NCI-H345 (cell line): ENCODE measurements around the gene MRGPRD.
"Not testable (repeated sequence)": the region's sequence is repeated elsewhere in the genome, so short reads cannot be mapped to it uniquely, and the experiment has no call there.

ENCODE experiments used
- DNase-seq: peaks from one replicate; lab custom pipeline; 2025; lab: John Stamatoyannopoulos, UW

Gene MRGPRD

DNA sequence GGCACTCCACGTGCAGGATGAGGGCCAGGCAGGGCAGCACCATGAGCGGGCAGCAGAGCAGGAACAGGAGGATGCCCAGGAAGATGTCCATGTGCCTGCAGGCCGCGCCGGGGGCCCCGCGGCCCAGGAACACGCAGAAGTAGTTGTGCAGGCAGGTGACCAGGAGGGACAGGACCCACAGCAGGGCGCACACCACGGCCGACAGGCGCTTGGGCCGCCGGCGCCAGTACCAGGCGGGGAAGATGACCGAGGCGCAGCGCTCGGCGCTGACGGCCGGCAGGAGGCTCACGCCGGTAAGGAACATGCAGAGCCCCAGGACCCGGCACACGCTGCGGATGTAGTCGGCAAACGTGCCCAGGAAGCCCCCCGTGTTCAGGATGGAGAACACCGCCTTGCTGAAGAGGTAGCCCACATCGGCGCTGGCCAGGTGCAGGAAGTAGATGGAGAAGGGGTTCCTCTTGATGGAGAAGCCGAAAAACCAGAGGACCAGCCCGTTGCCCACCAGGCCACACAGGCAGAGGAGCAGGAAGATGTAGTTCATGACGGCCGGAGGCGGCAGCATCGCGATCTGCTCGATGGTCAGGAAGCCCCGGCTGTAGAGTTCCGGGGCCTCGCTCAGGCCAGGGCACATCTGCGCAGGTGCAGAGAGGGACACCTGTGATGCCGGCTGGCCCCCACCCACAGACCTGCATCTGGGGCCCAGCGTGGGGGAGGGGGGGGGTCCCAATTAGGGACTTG, 25.0 kb upstream of the MRGPRD start:
- DNase-seq, result no peak

DNA sequence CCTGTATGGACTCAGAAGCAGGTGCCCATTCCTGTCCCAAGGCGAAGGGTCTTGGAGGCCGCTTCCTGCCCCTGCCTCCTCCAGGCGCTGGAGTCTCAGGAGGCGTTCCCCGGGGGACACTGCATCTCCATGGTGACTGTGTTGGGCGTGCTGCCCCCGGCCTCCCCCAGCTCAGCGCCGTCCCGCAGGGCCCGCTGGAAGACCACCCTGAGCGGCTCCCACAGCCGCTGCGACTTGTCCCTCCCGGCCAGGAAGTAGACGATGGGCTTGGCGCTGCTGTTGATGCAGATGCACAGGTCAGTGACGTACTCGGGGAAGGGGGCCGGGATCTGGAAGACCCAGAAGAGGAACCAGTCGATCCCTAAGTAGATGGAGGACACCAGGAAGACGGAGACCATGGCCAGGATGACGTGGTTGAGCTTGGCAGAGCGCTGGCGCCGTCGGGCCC, 24.4 kb upstream of the MRGPRD start:
- no peak for DNase-seq

DNA sequence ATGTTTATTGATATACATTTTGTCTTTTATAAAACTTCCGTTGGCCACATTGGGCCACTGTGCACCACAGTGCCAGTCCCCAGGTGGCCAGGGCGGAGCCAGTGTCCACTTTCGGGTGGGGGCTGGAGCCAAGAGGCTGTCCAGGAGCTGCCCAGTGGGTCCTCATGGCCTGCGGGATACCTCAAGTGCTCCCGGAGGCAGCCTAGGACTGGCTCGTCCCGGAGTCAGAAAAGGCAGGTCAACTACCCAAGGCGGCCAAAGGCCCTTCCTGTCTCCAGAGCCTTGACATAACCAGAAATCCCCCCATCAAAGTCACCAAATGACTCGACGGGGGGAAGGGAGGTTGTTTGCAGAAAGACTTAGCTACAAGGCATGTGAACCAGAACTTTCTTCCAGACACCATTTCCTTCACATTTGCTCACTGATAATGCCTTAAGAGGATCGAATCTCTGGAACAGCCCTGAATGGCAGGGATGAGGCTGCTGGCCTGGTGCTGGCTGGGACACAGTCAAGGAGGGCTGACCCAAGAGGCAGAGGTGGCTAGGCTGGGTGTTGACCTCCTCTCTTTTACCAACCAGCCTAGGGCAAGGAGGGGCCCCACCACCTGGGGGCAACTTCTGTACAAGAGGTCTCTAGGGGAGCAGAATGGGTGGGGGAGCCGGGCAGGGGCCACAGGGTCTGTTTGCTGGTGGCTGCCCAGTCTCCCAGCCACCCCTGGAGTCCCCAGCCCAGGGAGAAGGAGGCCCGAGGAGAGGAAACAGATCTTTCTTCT, 23.8 kb upstream of the MRGPRD start:
- no peak for DNase-seq

DNA sequence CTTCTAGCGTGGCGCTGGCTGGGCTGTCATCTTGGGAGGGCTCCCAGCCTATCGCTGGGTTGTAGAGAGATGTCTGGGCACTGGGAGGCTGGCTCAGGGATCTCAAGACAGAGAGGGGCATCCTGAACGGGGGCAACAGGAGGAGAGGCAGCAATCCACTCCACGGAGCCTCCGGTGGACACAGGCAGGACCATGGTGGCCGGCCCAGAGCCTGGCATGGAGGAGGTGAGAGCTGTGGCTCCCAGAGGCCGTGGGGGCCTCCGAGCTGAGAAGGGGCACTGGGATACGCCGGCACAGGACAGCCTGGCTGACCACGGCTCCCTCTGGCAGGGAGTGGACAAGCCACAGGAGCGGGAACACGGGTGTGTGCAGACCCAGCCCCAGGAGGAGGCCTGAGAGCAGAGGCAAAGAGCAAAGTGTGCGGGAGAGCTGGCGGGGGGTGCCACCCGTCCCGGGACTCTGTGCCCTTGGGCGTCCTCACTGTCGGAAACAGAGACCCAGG, 23.1 kb upstream of the MRGPRD start:
- no peak for DNase-seq

DNA sequence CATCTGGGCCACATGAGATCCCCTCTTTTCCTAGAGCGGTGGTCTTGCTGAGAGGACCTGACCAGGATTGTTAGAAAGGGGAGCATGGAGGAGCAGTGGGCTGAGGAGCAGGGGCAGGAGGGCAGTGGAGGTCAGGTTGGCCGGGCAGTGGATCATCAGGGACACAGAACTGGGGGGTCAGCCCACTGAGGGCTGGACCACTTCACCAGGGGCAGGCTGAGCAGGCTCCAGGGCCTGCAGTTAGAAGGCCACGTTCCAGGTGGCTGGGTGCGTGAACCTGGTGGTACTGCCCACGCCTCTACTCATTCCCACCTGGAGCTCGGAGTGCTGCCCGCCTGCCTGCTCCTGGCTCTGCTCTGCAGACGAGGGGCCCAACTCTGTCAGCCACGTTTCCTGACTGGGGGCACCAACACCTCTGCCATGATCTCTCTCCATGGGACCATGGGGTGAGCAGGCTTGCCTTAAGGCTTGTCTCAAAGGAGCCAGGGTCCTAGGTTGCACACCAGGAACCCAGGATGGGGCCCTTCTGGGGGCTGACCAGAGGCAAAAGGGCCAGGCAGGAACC, 22.6 kb upstream of the MRGPRD start:
- DNase-seq, result no peak

DNA sequence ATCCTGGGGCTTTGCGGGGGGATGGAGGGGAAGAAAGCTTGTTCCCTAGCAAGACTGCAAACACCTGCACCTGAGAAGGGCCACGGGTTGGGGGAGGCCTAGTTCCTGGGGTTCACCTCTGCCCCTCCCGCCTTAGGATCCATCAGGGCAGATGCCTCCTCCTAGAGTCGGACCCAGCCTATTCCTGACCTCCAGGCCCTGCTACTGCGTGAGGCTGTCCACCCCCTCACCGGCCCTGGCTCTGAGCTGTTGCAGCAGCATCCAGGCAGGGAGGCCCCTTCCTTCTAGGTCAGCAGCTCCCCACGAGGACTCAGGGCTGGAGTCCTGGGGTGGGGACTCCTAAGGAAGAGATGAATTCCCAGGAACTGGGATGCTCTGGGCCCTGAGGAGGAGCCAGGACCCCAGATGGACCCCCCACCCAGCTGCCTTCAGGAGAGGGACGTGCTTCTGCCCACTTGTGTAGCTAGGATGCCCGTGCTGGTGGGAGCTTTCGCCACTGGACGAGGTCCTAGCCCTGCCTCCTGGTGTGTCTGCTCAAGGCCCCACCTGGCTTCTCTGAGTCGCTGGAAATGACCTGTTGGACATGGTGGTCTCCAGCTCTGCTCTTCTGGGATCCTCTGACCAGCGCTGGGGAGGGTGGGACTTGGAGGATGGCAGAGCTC, 21.9 kb upstream of the MRGPRD start:
- DNase-seq, result no peak

DNA sequence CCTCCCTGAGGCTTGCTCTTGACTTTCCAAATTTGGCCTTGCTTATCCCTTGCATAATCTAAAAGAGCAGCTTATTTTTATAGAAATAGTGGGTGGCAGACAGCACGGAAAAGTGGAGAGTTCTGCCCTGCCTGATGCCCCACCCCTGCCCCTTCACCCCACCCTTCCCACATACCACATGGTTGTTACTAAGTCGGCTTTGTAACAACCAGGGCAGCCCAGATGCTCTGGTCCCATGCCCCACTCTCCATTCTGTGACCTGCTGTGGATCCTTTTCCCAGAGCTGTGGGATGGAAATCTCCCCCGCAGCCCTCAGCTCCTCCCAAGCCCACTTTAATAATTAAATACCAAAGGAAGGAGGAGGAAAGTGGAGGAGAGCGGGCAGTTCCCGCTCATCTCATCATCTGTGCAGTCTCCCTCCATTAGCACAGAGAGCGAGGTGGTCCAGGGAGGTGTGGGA, 21.4 kb upstream of the MRGPRD start:
- no peak for DNase-seq

DNA sequence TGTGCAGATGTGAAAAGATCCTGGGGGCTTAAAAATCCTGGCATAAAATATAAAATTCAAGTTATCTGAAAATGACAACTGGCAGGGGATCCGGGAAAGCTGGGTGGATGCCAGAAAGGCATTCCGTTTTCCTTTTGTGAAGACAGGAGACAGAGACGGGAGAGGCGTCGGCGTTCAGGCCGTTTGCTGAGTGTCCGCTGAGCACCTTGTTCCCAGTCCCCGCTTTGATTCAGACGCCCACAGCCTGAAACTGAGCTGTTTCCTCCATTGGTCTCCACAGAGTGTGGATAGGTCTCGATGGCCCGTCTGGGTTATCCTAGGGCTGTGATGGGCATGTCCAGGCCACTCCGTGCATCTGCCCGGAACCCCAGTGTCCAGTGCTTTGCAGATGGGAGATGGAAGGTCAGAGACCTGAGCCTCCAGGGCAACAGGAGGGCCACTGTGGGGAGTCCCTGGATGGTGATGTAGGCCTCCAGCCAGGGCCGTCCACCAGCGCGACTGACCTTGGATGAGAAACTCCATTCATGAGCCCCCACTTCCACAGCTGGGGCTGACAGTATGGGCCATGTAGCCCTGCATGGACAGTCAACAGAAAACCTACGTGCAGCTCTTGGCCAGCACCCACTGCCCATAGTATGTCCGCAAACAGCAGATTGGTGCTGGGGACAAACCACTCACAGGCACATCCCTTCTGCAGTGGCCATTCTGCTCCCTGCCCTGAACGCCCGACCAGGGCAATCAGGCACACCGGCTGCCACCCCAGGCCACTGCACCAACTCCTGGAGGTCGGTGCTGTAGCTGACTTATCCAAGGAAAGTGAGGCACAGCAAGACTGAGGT, 20.7 kb upstream of the MRGPRD start:
- DNase-seq, result no peak

DNA sequence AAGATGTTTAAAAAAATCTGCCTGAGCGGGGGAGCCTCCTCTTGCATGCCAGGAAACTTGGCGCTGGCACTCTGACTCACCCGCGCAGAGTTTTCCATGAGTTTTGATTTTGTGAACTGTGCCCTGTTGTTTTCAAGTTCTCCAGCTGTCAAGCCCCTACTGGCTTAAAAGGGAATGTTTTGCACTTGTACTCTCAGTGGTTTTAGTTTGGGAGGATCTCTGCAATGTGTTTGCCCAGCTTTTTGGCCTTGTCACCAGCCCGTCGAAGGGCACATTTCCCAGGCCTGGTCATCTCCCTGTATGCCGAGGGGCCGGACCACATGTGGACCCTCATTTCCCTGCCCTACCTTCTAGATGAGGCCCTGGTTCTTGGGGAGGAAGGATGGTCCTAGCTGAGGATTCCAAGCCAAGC, 20.1 kb upstream of the MRGPRD start:
- peak; percentile 10 for DNase-seq

DNA sequence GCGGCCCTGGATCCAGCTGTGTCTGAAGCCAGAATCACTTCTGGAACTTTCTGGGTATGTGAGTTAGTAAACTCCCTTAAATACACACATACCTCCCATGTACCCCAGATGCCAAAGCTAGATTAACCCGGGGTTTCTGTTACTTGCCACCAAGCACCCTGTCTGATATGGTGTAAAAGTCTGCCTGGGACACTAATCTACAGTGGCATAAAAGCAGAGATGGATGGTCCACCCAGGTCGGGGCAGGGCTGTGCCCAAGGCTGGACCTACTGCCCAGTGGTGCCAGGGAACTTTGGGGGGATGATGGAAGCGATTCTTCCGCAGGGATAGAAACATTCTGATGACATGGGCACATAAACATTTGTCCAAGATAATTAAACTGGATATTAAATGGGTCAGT, 19.6 kb upstream of the MRGPRD start:
- no peak for DNase-seq

DNA sequence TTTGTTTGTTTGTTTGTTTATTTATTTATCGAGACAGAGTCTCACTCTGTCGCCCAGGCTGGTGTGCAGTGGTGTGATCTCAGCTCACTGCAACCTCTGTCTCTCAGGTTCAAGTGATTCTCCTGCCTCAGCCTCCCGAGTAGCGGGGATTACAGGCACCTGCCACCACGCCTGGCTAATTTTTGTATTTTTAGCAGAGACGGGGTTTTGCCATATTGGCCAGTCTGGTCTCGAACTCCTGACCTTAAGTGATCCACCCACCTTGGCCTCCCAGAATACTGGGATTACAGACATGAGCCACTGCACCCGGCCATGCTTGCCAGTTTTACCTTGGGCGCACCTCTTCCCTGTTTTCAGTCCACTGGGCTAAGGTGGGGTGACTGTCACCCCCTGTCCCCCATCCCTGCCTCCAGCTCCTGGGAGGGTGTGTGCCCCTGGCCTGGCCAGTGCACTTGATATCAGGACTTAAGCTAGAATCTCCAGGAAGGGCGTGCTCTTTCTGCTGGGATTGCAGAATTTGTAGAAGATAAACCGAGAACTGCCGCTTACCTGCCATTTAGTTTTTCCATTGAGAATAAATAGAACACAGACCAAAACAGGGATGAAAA, 19.1 kb upstream of the MRGPRD start:
- not testable (repeated sequence) for DNase-seq

DNA sequence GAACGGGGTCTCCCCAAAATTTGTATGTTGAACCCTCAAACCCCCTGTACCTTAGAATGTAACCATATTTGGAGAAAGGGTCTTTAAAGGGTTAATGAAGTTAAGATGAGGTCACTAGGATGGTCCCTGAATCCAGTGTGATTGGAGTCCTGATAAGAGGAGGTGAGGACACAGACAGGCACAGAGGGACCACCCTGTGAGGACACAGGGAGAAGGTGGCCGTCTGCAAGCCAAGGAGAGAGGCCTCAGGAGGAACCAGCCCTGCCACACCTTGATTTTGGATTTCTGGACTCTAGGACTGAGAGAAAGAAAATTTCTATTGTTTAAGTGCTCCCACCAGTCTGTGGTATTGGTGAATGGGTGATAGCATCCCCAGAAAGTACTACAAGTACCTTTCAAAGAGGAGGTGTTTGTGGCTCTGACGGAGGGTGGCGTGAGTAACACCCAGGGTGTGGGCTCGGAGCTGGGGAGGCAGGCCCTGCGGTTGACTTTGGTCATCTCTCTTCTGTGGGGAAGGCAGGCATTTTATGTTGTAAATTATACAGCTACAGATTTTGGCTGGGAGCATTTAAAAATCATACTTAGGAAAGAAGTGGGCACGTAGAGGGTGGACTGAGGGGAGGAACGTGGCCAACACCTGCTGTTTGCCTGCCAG, 18.4 kb upstream of the MRGPRD start:
- DNase-seq, result no peak

DNA sequence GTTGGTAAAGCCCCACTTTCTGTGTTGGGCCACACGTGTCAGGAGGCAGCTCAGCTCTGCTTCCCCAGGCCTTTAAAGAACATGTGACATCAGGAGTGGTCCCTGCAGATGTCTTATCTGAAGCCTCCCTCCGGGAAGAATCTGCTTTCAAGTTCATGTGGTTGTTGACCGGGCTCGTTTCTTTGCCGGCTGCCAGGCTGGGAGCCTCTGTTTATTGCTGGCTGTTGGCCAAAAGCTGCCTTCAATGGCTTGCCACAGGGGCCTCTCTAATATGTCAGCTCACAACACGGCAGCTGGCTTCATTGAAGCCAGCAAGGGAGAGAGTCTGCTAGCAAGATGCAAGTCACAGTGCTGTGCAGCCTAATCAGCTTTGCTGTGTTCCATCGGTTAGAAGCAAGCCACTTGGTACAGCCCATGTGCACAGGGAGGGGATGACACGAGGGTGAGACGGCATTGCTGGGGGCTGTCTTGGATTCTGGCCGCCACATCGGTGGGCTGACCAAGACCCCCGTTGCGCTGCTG, 17.7 kb upstream of the MRGPRD start:
- peak; percentile 93 for DNase-seq

DNA sequence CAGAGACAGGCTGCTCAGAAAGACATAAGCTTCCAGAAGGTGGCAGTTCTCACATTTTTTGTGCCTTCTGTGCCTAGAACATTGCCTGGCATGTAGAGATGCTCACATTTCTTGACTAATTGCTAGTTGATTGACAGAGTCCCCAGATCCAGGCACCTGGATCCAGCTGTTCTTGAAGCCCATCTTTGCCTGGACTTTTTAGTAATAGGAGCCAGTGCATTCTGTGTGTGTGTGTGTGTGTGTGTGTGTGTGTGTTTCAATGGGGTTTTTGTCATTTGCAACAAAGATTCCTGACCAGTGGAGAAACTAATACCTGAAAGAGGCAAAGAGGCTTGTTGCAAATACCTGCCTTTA, 17.2 kb upstream of the MRGPRD start:
- DNase-seq, result no peak

DNA sequence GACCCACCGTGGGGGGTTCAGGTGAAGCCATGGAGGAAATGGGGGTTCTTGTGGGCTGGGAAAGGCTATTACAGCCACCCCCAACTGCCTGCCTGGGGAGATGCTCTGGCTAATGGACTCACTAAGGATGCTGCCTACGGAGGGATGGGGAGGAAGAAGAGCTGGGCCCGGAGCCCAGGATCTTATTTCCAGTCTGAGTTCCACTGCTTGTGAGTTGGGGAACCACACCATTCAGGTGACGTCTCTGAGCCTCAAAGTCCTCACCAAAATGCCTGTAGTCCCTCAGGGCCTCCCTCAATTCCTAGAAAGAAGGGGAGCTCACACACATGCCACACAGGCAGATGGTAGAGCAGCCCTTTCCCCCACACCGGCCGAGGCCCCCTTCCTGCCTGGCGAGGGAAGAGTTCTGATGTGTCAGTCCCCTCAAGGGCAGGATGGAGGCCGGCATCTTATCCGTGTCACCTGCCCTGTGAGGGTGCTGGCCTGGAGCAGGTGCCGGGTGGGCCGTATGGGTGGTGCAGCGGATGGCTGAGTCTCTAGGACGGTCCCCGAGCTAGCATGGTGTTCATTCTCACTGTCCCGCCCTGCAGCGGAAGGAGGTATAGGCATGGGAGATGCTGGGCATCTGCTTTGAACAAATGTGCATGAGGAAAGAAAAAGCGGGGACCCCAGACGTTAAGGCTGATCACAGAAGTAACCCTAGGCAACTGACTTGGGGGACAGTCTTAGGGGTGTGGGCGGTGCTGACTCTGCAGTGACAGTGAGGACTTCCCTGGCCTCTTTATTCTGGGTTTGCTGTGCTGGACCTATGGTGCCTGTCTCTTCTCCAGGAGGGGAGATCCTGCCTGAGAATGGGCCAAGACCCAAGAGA, 16.6 kb upstream of the MRGPRD start:
- no peak for DNase-seq

DNA sequence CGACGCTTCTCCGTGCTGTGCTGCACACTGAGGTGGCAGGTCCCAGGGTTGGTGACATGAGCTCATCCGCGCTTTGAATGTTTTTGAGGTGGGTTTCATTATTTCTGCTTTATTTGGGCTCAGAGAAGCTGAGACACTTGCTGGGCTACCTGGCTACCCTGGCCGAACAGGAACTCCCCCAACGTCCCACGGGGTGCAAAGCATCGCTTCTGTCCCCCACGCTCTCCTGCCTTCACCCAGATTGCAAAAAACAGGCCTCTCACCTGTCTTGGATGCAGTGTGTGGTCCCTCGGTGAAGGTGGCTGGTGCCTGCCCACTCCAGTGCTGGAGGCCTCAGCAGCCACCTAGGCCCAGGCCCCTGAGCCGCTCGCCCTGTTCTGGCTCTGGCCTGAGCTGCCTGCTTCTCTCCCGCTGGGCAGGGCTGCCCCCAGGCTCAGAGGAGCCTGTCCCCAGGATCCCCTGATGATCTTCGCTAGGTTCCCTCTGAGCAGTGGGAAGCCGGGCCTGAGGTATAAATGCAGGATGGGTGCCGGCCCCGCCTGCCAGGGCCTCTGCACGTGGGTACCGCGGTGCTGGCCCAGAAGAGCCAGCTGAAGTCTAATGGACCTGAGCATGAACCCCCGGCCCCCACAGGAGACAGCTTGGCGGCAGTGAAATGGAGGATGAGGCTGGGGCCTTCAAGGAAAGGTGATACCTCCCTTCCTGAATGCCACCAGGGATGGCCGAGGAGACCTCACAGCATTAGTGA, 15.8 kb upstream of the MRGPRD start:
- no peak for DNase-seq

DNA sequence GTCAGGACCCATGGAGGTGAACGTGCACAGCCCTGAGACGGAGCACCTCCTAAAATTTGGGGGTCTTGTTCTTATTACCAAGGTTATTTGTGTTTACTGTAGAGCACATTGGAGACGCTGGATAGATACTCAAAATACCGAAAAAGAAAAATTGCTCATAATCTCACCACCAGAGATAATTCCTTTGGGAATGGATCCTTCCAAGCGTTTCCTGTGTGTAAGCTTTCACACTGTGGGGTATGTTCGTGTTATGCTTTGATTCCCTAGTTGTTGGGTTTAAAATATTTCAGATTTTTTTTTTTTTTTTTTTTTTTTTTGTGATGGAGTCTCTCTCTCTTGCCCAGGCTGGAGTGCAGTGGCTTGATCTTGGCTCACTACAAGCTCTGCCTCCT, 14.1 kb upstream of the MRGPRD start:
- no peak for DNase-seq

DNA sequence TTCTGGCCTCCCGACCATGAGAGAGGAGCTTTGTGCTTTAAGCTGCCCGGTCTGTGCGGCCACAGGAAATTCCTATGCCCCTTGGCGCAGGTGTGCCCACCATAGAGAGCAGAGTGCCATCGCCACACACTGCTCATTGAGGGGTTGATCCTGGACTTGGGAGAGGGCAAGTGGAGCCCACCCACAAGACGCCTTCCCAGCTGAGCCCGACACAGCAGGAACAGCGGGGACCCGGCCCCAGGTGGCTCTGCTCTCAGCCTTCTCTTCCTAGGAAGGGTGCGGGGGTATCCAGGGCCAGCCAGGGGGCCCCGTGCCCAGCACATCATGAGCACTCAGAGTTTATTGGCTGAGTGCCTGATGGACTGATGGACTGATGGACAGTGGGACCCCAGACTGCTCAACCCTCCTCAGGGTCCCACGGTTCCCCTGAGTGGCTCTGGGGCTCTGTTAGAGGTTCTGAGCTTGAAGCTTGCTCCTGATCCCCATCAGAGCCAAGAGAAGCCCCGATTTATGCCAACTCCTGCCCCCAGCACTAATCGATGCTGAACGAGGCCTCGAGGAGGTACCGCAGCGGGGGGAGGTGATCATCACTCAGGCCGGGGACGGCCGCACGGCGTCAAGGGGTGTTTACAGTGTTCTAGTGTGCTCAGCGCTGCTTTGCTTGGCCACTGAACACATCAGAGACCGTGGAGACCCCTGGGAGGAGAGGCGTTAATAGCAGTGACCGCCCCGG, 13.5 kb upstream of the MRGPRD start:
- no peak for DNase-seq
